IPS DF 6.9 (cell line): ENCODE measurements around the gene MAML3.

Experiments
- DNase-seq: peaks from one replicate; pipeline ENCODE4 v3.0.0-alpha.2; 2013; ENCODE audit warnings: low read depth, low spot score
- H3K27ac ChIP-seq: one replicate; pipeline ENCODE4 v1.5.1; 2013; ENCODE audit warnings: low read length, control low read depth
- H3K27me3 ChIP-seq: 2 replicates; pipeline ENCODE4 v1.6.1; 2013; ENCODE audit warnings: mild to moderate bottlenecking, low read length; ENCODE audit not compliant: control insufficient read depth, insufficient read depth
- H3K36me3 ChIP-seq: 2 replicates; pipeline ENCODE4 v1.6.1; 2013; ENCODE audit warnings: low read length; ENCODE audit not compliant: control insufficient read depth, insufficient read depth
- H3K4me1 ChIP-seq: 2 replicates; pipeline ENCODE4 v1.6.1; 2013; ENCODE audit warnings: low read length; ENCODE audit not compliant: control insufficient read depth, insufficient read depth
- H3K4me3 ChIP-seq: 2 replicates; pipeline ENCODE4 v1.5.1; 2013; ENCODE audit warnings: mild to moderate bottlenecking, low read length
- H3K9me3 ChIP-seq: 2 replicates; pipeline ENCODE4 v1.6.1; 2013; ENCODE audit warnings: low read length, inconsistent platforms; ENCODE audit not compliant: control insufficient read depth, insufficient read depth
- WGBS: extraction: QIAGEN DNeasy Blood & Tissue Kit; methylation state at CpG from one replicate; pipeline ENCODE4 v1.1.7; 2013; ENCODE audit warnings: mixed read lengths, missing lambda C conversion rate; ENCODE audit not compliant: insufficient read length, insufficient coverage; 5-methylcytosine and 5-hydroxymethylcytosine counted together

Gene MAML3

GRCh38 chr4:140048419-140048995 is 105.5 kb downstream of the MAML3 start:
- Histone ChIP-seq H3K4me3 (no peak overlapping the region), H3K27ac (no peak overlapping the region), H3K36me3 (no peaks in the 10 kb centered on the region), H3K27me3 (no peaks in the 10 kb centered on the region), H3K9me3 (no peaks in the 10 kb centered on the region), H3K4me1 (peaks cover 2% of the 10 kb centered on the region; the same call in 1 of the 2 replicates)
- DNase-seq, result no peak
- no CpG with 5 or more reads among the region's 4 CpGs for WGBS

- no peak for DNase-seq
- Histone ChIP-seq H3K4me1 (peaks cover 2% of the 10 kb centered on the region; the same call in 1 of the 2 replicates), H3K9me3 (no peaks in the 10 kb centered on the region), H3K36me3 (no peaks in the 10 kb centered on the region), H3K27me3 (no peaks in the 10 kb centered on the region), H3K27ac (no peak overlapping the region), H3K4me3 (no peak overlapping the region)
- WGBS, result no CpG with 5 or more reads among the region's 5 CpGs
Observed at GRCh38 chr4:140047786-140048185, 106.2 kb downstream of the MAML3 start.

GRCh38 chr4:140047017-140047640 is 106.9 kb downstream of the MAML3 start:
- Histone ChIP-seq H3K27ac (no peak overlapping the region), H3K9me3 (no peaks in the 10 kb centered on the region), H3K36me3 (no peaks in the 10 kb centered on the region), H3K4me3 (no peak overlapping the region; the same call in 1 of the 2 replicates), H3K4me1 (peaks cover 2% of the 10 kb centered on the region; the same call in 1 of the 2 replicates), H3K27me3 (no peaks in the 10 kb centered on the region)
- DNase-seq, result no peak
- WGBS, result no CpG with 5 or more reads among the region's 17 CpGs

- Histone ChIP-seq H3K27ac (no peak overlapping the region), H3K9me3 (no peaks in the 10 kb centered on the region), H3K4me3 (no peak overlapping the region), H3K27me3 (no peaks in the 10 kb centered on the region), H3K4me1 (peaks cover 2% of the 10 kb centered on the region; the same call in 1 of the 2 replicates), H3K36me3 (no peaks in the 10 kb centered on the region)
- DNase-seq, result no peak
- no CpG with 5 or more reads among the region's 6 CpGs for WGBS
Observed at GRCh38 chr4:140046543-140046942, 107.4 kb downstream of the MAML3 start.

GRCh38 chr4:140046016-140046415 is 108.0 kb downstream of the MAML3 start:
- no peak for DNase-seq
- WGBS, result no CpG with 5 or more reads among the region's 3 CpGs
- peaks cover 2% of the 10 kb centered on the region; the same call in 1 of the 2 replicates for H3K4me1 ChIP-seq
- H3K36me3 ChIP-seq, result no peaks in the 10 kb centered on the region
- no peaks in the 10 kb centered on the region for H3K27me3 ChIP-seq
- no peak overlapping the region for H3K4me3 ChIP-seq
- no peak overlapping the region for H3K27ac ChIP-seq
- H3K9me3 ChIP-seq, result no peaks in the 10 kb centered on the region

GRCh38 chr4:140044337-140044902 is 109.6 kb downstream of the MAML3 start:
- WGBS, result 100% methylated on average over 1 of the region's 8 CpGs
- Histone ChIP-seq H3K36me3 (no peaks in the 10 kb centered on the region), H3K4me1 (no peaks in the 10 kb centered on the region; the same call in 1 of the 2 replicates), H3K9me3 (no peaks in the 10 kb centered on the region), H3K27ac (no peak overlapping the region), H3K27me3 (no peaks in the 10 kb centered on the region), H3K4me3 (no peak overlapping the region)
- DNase-seq, result no peak

- WGBS, result no CpG with 5 or more reads among the region's 4 CpGs
- Histone ChIP-seq H3K36me3 (no peaks in the 10 kb centered on the region), H3K27ac (no peak overlapping the region), H3K4me1 (no peaks in the 10 kb centered on the region; the same call in 1 of the 2 replicates), H3K9me3 (no peaks in the 10 kb centered on the region), H3K27me3 (no peaks in the 10 kb centered on the region), H3K4me3 (no peak overlapping the region)
- DNase-seq, result no peak
Observed at GRCh38 chr4:140042634-140043033, 111.3 kb downstream of the MAML3 start.

GRCh38 chr4:140038031-140038533 is 115.9 kb downstream of the MAML3 start:
- no peak overlapping the region for H3K4me3 ChIP-seq
- DNase-seq, result no peak
- no peaks in the 10 kb centered on the region for H3K4me1 ChIP-seq
- H3K9me3 ChIP-seq, result no peaks in the 10 kb centered on the region
- H3K36me3 ChIP-seq, result no peaks in the 10 kb centered on the region
- no peak overlapping the region for H3K27ac ChIP-seq
- WGBS, result no CpG with 5 or more reads among the region's 3 CpGs
- no peaks in the 10 kb centered on the region for H3K27me3 ChIP-seq

GRCh38 chr4:140037353-140038030 is 116.5 kb downstream of the MAML3 start:
- Histone ChIP-seq H3K27me3 (no peaks in the 10 kb centered on the region), H3K27ac (no peak overlapping the region), H3K4me3 (no peak overlapping the region), H3K36me3 (no peaks in the 10 kb centered on the region), H3K9me3 (no peaks in the 10 kb centered on the region), H3K4me1 (no peaks in the 10 kb centered on the region)
- WGBS, result no CpG with 5 or more reads among the region's 6 CpGs
- no peak for DNase-seq

- H3K27ac ChIP-seq, result no peak overlapping the region
- H3K4me1 ChIP-seq, result no peaks in the 10 kb centered on the region
- H3K36me3 ChIP-seq, result no peaks in the 10 kb centered on the region
- no peak overlapping the region for H3K4me3 ChIP-seq
- no peaks in the 10 kb centered on the region for H3K27me3 ChIP-seq
- no CpG with 5 or more reads among the region's 2 CpGs for WGBS
- no peak for DNase-seq
- H3K9me3 ChIP-seq, result no peaks in the 10 kb centered on the region
Observed at GRCh38 chr4:140031706-140032105, 122.3 kb downstream of the MAML3 start.
